A549 (cell line): ENCODE measurements around the gene OR2G6. TPM values are rescaled to one million over a fixed set of nuclear protein-coding genes. Genes with fewer than 3 reads are reported as not detected.
"Not testable (repeated sequence)": the region's sequence is repeated elsewhere in the genome, so short reads cannot be mapped to it uniquely, and the experiment has no call there.

ENCODE experiments used
- ATAC-seq, 2 experiments: fragments of 200-7000 bp in 1 of 2; fragments of >200 bp in 1 of 2; cut with Nextera tagmentation in 1 of 2; cut with Tn5 transposase in 1 of 2; 3 replicates each; pipeline versions ENCODE4 v1.8.0 to v1.9.1; 2018 to 2020; ENCODE audit warnings: mild to moderate bottlenecking in 1 of 2, moderate library complexity in 1 of 2
- CTCF ChIA-PET: fragments of 300-600 bp; sonication (Branson Sonifier 250); formaldehyde crosslinking; extraction: SDS; loops from one replicate; lab custom pipeline; 2021; ENCODE audit warnings: antibody characterized with exemption, inconsistent platforms; lab: Yijun Ruan, JAX
- POLR2A ChIA-PET: fragments of 350-600 bp; formaldehyde crosslinking; extraction: SDS; loops from one replicate; lab custom pipeline; 2021; ENCODE audit warnings: antibody characterized with exemption, inconsistent platforms; lab: Yijun Ruan, JAX
- DNase-seq, 2 experiments: peaks; one replicate each; pipeline versions ENCODE4 v3.0.0 to v3.0.0-alpha.2; 2011 to 2016; ENCODE audit warnings: low read depth in 1 of 2, low spot score in 1 of 2
- FAIRE-seq: peaks from 2 replicates; lab custom pipeline; 2011; peaks lifted over from hg19 to GRCh38; lab: Jason Lieb, UNC
- H3K27ac ChIP-seq, 2 experiments: fragments of >200 bp; sonication (Bioruptor Twin); formaldehyde crosslinking; 3 replicates each; pipeline ENCODE4 v1.5.1; 2016 to 2017
- H3K4me1 ChIP-seq: fragments of >200 bp; sonication (Bioruptor Twin); formaldehyde crosslinking; 3 replicates; pipeline ENCODE4 v1.6.1; 2016
- H3K4me2 ChIP-seq: fragments of >200 bp; sonication (Bioruptor Twin); formaldehyde crosslinking; 3 replicates; pipeline ENCODE4 v1.6.1; 2016
- H3K4me3 ChIP-seq: fragments of >200 bp; sonication (Bioruptor Twin); formaldehyde crosslinking; 3 replicates; pipeline ENCODE4 v1.5.1; 2016
- H3K9me3 ChIP-seq: fragments of >200 bp; sonication (Bioruptor Twin); formaldehyde crosslinking; 3 replicates; pipeline ENCODE4 v1.6.1; 2016
- MAFK ChIP-seq: fragments of 450-650 bp; IDR thresholded peaks from 2 replicates; pipeline ENCODE4 v1.6.1; 2014; ENCODE audit not compliant: partially characterized antibody
- WGBS: methylation state at CpG from one replicate; pipeline ENCODE4 v1.1.6; 2017; ENCODE audit errors: missing lambda C conversion rate; 5-methylcytosine and 5-hydroxymethylcytosine counted together
- polyA minus RNA-seq: library from RNA; depleted of rRNA, polyadenylated mRNA; stranded (reverse); fragments of >200 nt; gene quantifications from 2 replicates; pipeline ENCODE4 v1.2.3, GENCODE V29; 2011; rRNA and poly(A)+ RNA removed
- polyA plus RNA-seq, 4 experiments: library from polyadenylated mRNA; depleted of rRNA in 3 of 4; stranded (reverse); fragments of >200 nt; fragmentation: RNase III in 1 of 4; extraction: RNeasy Plus Mini Kit Qiagen cat#74134 plus additional on column Dnase treatment in 1 of 4; gene quantifications; 2 replicates in 3 of 4; 3 replicates in 1 of 4; pipeline ENCODE4 v1.2.3, GENCODE V29; 2011 to 2017
- TF ChIP-seq, protein P1 (sequence below): fragments of >200 bp; sonication (Bioruptor Twin); formaldehyde crosslinking; IDR thresholded peaks from 2 replicates; pipeline ENCODE4 v1.6.1; 2016

The OR2G6 gene
- not detected in 2 replicates for polyA plus RNA-seq (2011; rRNA removed)
- polyA plus RNA-seq (2012; cell fraction: cytosol; rRNA removed) = not detected in 2 replicates
- not detected in 2 replicates for polyA plus RNA-seq (2012; cell fraction: nucleus; rRNA removed)
- polyA plus RNA-seq (2017; fragmentation: RNase III; extraction: RNeasy Plus Mini Kit Qiagen cat#74134 plus additional on column Dnase treatment) = not detected in 3 replicates
- polyA minus RNA-seq = not detected in 2 replicates

DNA sequence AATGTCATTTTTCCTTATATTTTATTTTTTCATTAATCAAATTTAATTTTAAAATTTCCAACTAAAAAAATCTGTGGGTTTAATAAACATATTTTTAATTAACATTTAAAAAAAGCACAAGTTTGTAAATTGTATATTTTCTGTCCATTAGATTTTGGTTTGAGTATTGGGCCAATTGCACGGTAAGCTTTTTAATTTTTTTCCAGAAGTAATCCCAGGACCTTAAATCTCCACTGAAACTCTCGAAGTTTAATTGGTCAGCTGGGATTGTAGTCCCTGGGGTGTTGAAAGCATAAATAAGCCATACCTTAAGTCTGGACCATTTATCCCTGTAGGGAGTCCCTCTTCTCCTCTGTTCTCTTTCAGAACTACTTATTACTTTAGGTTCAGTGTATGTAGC is at the start of gene OR2G6:
OR2G6 (plus strand) TSS at position 301 of the 400 bp plus-strand sequence. CDS start 13,574 bp downstream, outside the sequence.
- H3K9me3 ChIP-seq, POLR2A ChIA-PET, H3K27ac ChIP-seq, H3K4me3 ChIP-seq, FAIRE-seq, H3K4me2 ChIP-seq, H3K4me1 ChIP-seq, ATAC-seq, DNase-seq, CTCF ChIA-PET: not testable (repeated sequence)
- WGBS = no CpG with 5 or more reads among the region's 2 CpGs

DNA sequence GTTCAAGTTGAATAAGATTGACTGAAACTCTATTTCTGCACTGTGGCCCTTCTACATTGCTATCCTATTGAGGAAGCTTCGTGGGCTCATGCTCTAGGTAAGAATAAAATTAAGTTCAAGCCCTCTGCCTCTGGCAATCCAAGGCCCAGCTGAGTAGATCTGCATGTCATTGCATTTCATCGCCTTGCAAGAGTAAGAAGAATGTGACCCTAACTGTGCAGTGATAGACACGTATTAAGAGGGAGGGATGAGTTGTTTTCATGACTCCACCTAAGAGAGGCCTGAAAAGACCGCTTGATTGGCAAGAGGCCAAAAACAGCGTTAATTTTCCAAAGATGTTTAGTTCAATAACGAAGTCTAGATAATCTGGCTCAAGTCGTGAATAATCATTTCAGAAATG is 48.8 kb upstream of the OR2G6 start:
- CTCF ChIA-PET = not testable (repeated sequence)

DNA sequence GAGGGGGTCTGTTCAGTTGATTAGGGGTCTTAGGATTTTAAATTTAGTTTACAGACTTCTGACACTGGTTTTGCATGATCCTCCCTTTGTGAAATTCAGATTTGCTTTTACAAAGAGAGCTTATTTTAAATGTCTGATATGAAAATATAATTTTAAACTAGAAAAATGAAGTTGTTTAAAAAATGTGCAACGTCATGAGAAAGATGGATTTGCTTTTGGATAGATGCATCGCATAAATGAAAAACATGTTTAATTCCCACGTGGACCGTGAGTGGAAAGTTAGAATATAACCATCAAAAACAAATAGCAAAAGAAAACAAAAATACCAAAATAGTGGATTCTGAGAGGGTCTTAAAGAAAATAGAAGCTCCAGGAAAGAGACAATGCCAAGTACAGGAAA is 36.7 kb upstream of the OR2G6 start:
- H3K27ac ChIP-seq = no peak overlapping the region
- DNase-seq (no peak), ATAC-seq (no peak), FAIRE-seq (no peak)
- H3K4me2 ChIP-seq = no peak overlapping the region
- POLR2A ChIA-PET = no interaction called here
- H3K9me3 ChIP-seq = no peaks in the 10 kb centered on the region
- no peaks in the 10 kb centered on the region for H3K4me1 ChIP-seq
- no peak overlapping the region for H3K4me3 ChIP-seq
- CTCF ChIA-PET = interaction anchor here (1.0 kb wide), 1 partner anchor 13 kb away, joined by 3 read pairs; no protein-coding TSS in a partner anchor
- 39% methylated on average over 4 of the region's 4 CpGs for WGBS
- TF ChIP-seq, protein P1, sequence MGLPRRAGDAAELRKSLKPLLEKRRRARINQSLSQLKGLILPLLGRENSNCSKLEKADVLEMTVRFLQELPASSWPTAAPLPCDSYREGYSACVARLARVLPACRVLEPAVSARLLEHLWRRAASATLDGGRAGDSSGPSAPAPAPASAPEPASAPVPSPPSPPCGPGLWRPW = no peak
- peak; percentile 33 for TF ChIP-seq MAFK

More for the DNA sequence above, 48.8 kb upstream of the OR2G6 start:
- ATAC-seq, H3K4me3 ChIP-seq, H3K4me2 ChIP-seq, FAIRE-seq, H3K4me1 ChIP-seq, H3K27ac ChIP-seq, H3K9me3 ChIP-seq, POLR2A ChIA-PET: not testable (repeated sequence)
- WGBS = 7% methylated on average over 7 of the region's 7 CpGs
- DNase-seq = peak in 1 of 2 experiments; percentile 1

DNA sequence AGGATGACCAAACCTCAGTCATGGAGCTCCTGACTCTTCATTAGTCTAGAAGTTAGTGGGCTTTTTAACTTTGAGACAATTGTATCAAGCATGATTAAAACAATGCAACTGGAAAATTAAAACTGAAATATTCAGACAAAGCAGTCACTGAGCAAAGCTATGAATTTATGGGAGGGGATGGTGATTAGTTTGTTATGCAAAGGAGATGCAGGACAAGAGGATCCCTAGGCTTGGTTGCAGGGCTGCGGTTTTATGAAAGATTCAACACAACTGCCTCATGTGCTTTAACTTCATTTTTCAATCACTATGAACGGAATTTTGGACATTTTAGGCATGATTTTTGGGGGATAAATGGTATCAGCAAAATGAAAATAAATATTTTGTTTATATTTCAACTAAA is 35.8 kb upstream of the OR2G6 start:
- ATAC-seq, H3K4me1 ChIP-seq, H3K4me2 ChIP-seq, H3K27ac ChIP-seq, DNase-seq, H3K9me3 ChIP-seq, POLR2A ChIA-PET, H3K4me3 ChIP-seq, FAIRE-seq: not testable (repeated sequence)
- CTCF ChIA-PET = interaction anchor here (1.0 kb wide), 1 partner anchor 14 kb away, joined by 3 read pairs; no protein-coding TSS in a partner anchor
- WGBS = 18% methylated on average over 2 of the region's 2 CpGs

DNA sequence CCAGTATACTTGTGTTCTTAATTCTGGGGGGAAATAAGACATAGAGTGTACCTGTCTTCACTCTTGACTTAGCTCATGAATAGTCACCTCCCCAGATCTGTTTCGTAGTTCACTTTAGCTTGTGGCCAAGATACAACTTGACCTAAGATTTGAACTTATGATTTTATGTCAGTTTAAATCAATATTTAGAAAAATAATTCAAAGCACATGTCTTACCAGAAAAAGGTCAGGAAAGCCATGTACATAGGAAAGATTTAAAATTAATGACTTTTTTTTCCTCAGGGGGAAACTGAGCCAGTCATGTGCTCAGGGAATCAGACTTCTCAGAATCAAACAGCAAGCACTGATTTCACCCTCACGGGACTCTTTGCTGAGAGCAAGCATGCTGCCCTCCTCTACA is 34.8 kb upstream of the OR2G6 start, which contains the start of gene OR2T3:
OR2T3 (plus strand) TSS at position 301 of the 400 bp plus-strand sequence; CDS start at position 301, 0 bp downstream.
- CTCF ChIA-PET, H3K9me3 ChIP-seq, H3K27ac ChIP-seq, H3K4me1 ChIP-seq, FAIRE-seq, H3K4me3 ChIP-seq, POLR2A ChIA-PET, ATAC-seq, H3K4me2 ChIP-seq, DNase-seq: not testable (repeated sequence)
- WGBS = 7% methylated on average over 2 of the region's 2 CpGs

DNA sequence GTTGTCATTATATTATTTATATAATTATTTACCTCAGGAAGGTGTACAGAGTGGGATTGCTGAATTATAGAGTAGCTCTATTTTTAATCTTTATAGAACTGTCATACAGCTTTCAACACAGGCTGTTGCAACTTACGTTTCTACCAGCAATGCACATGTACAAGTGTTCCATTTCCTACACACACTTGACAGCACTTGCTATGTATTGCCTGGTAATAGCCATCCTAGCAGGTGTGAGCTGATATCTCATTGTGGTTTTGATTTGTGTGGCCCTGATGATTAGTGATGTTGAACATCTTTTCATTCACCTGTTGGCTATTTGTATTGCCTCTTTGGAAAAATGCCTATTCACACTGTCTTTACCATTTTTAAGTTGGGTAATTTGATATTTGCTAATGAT is 32.2 kb upstream of the OR2G6 start:
- ATAC-seq, H3K4me1 ChIP-seq, H3K4me2 ChIP-seq, H3K4me3 ChIP-seq, FAIRE-seq, H3K27ac ChIP-seq, DNase-seq, CTCF ChIA-PET, POLR2A ChIA-PET, H3K9me3 ChIP-seq: not testable (repeated sequence)
- no CpG with 5 or more reads among the region's 1 CpG for WGBS

DNA sequence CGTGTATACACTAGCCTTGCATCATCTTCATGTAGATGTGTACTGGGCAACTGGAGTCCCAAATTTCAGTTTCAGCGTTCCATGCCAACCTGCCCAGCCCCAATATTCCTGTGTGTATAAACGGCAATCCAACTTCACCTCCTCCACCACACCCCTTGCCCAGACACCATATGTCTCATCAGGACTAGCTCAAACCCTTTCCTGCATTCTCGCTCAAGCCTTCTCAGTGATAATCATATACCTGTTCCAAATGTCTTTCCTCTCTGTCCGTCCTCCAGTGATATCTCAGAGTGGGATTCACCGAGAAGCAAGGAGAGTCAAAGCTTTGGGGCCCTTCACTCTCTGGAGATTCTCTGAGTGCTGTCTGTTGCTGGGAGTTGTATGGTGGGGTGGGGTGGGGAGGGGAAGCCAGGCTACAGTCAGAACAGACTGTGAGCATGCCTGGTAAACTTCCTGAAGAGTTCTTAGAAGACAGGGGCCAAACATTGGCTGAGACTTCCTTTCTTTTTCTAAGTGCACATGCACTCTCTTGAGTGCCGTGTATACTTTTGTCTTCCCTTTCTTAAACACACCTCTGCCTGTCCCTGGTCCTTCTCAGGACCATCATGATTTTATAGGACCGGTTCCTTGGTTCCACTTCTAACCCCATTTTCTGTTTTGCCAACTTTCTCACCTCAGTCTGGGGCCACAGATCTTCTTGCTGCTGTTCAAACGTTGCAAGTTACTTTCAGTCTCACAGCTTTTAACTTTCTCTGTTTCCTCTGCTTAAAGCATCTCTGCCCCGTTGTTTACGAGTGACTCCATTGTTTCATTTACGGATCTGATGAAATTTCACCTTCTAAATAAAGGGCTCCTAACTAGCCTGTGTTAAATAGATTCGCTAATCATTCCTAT is 25.9 kb upstream of the OR2G6 start:
- H3K4me2 ChIP-seq, ATAC-seq, H3K4me1 ChIP-seq, CTCF ChIA-PET, H3K27ac ChIP-seq, H3K9me3 ChIP-seq, H3K4me3 ChIP-seq, POLR2A ChIA-PET, DNase-seq, FAIRE-seq: not testable (repeated sequence)
- 7% methylated on average over 10 of the region's 13 CpGs for WGBS

DNA sequence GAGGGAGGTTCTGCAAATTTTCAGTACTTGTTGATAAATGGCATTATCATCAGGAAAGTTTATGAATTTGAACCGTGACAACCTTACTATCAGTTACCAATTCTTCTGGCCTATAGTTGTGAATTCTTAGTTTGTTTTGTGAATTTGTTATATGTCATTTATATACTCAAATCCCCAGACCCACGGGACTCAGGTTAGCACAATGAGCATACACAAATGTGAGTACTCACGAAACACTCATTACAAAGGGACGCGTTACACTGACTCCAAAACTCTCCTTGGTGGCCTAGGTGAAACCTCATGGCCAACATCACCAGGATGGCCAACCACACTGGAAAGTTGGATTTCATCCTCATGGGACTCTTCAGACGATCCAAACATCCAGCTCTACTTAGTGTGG is 19.6 kb upstream of the OR2G6 start, which contains the start of gene OR2T5:
OR2T5 (plus strand) TSS at position 301 of the 400 bp plus-strand sequence; CDS start at position 301, 0 bp downstream.
- 67% methylated on average over 3 of the region's 6 CpGs for WGBS
- FAIRE-seq, DNase-seq, ATAC-seq, H3K9me3 ChIP-seq, H3K4me3 ChIP-seq, H3K4me1 ChIP-seq, CTCF ChIA-PET, POLR2A ChIA-PET, H3K4me2 ChIP-seq, H3K27ac ChIP-seq: not testable (repeated sequence)

DNA sequence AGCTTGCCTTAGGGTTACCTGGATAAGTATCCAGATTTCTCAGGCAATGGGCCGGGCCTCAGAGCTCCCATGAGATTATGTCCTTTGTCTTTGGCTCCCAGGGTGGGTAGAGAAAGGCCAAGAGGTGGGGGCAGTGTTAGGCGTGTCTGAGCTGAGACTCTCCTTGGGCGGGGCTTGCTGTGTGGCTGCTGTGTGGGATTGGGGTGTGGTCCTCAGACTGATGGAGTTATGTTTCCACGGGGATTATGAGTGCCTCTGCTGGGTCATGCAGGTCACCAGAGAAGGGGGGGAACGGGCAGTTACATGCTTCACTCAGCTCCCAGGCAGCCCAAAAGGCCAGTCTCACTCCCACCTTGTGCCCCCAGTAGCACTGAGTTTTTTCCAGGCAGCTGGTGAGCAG is 11.2 kb upstream of the OR2G6 start:
- WGBS = no CpG with 5 or more reads among the region's 5 CpGs
- H3K9me3 ChIP-seq, FAIRE-seq, H3K4me2 ChIP-seq, POLR2A ChIA-PET, H3K4me3 ChIP-seq, ATAC-seq, CTCF ChIA-PET, H3K4me1 ChIP-seq, H3K27ac ChIP-seq, DNase-seq: not testable (repeated sequence)

DNA sequence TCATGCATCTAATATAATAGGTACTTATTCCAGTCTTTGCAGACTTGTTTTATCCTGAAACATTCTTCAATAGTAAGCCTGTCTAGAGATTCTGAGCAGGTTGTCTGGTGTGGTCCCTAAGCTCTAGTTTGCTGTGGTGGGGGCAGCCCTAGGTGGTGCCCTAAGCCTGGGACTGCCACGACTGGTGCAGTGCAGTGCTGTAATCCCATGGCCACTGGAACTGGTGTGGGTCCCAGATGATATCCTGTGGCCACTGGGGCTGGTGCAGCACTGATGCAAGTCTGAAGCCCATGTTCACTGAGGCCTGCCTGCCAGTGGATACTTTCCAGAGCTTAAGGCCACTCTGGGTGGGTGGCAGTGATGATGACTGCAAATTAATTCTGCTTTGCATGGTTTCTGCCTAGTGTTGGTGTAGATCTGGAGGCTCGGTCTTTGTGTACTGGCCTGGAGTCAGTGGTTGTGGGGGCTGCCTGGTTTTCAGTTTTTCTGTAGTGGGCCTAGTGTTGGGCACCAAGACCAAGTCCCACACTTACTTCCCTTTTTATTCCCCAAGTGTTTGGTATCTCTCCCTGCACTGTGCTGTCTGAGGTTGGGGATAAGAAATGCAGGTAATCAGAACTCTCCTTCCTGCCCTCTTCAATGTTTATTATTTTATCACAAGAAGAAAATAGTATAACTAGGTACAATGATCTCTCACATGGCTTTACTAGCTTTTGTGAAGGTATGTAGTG is 7.4 kb upstream of the OR2G6 start:
- H3K4me2 ChIP-seq, H3K9me3 ChIP-seq, H3K27ac ChIP-seq, FAIRE-seq, ATAC-seq, DNase-seq, H3K4me1 ChIP-seq, POLR2A ChIA-PET, CTCF ChIA-PET, H3K4me3 ChIP-seq: not testable (repeated sequence)
- 0% methylated on average over 1 of the region's 2 CpGs for WGBS
